Heart right ventricle (tissue), 16 donors: ENCODE data around the gene LTBP2. TPM values are rescaled to one million over a fixed set of nuclear protein-coding genes. Genes with fewer than 3 reads are reported as not detected.

Experiments
- ATAC-seq, 8 donors: fragments of 200-7000 bp; cut with Tn5 transposase; one replicate each; pipeline ENCODE4 v1.9.1; 2020; ENCODE audit warnings: mild to moderate bottlenecking in 8 of 8, moderate library complexity in 8 of 8, moderate number of reproducible peaks in 1 of 8
- DNase-seq, 2 donors: peaks; one replicate each; pipeline ENCODE4 v3.0.0-alpha.2; 2020
- H3K27ac ChIP-seq, 10 donors: fragments of 200-600 bp; sonication (generic) in 2 of 10; one replicate each; pipeline versions ENCODE4 v1.5.0 to v1.8.0; 2020 to 2022; ENCODE audit warnings: mild to moderate bottlenecking in 3 of 10
- H3K27me3 ChIP-seq, 7 donors: fragments of 200-600 bp; one replicate each; pipeline ENCODE4 v1.8.0; 2021 to 2022; ENCODE audit warnings: mild to moderate bottlenecking in 2 of 7
- H3K36me3 ChIP-seq, 9 donors: fragments of 200-600 bp; sonication (generic) in 1 of 9; one replicate each; pipeline versions ENCODE4 v1.5.0 to v1.8.0; 2020 to 2022; ENCODE audit warnings: mild to moderate bottlenecking in 2 of 9
- H3K4me1 ChIP-seq, 9 donors: fragments of 200-600 bp; sonication (generic) in 1 of 9; one replicate each; pipeline versions ENCODE4 v1.5.0 to v1.8.0; 2020 to 2022; ENCODE audit warnings: mild to moderate bottlenecking in 4 of 9
- H3K4me3 ChIP-seq, 10 donors: fragments of 200-600 bp; sonication (generic) in 2 of 10; one replicate each; pipeline versions ENCODE4 v1.5.0 to v1.8.0; 2020 to 2022; ENCODE audit warnings: mild to moderate bottlenecking in 7 of 10, moderate library complexity in 2 of 10
- H3K9me3 ChIP-seq, 11 donors: fragments of 200-600 bp in 10 of 11; sonication (generic) in 2 of 11; one replicate each; pipeline versions ENCODE4 v1.5.0 to v1.8.0; 2013 to 2022; ENCODE audit warnings: mild to moderate bottlenecking in 2 of 11, control low read depth in 1 of 11, moderate library complexity in 1 of 11
- WGBS, 2 donors: extraction: QIAGEN DNeasy Blood & Tissue Kit; methylation state at CpG; one replicate each; pipeline ENCODE4 v1.1.7; 2013; ENCODE audit warnings: inconsistent platforms in 1 of 2; 5-methylcytosine and 5-hydroxymethylcytosine counted together
- intact Hi-C, 10 donors: fragments of 100-400 bp; cut with DNase I; formaldehyde crosslinking; loops; one replicate each; pipeline versions ENCODE4 v1.11.1 to v1.14.2; 2022
- polyA plus RNA-seq, 2 donors: library from polyadenylated mRNA; stranded (reverse); fragments of 200-250 nt; gene quantifications; one replicate each; pipeline ENCODE4 v1.2.3, GENCODE V29; 2013
- total RNA-seq, 10 donors: library from RNA; stranded (reverse); fragmentation: NEBNext Ultra II Directional in 3 of 10; extraction: Animal tissue kit (Norgen Biotek cat#: 25700) in 3 of 10; gene quantifications; one replicate each; pipeline versions ENCODE4 v1.2.1 to v1.2.4, GENCODE V29; 2021 to 2023
- TF ChIP-seq, protein P1 (sequence below), 9 donors: fragments of 200-600 bp; sonication (generic) in 2 of 9; IDR thresholded peaks; one replicate each; pipeline versions ENCODE4 v1.5.0 to v1.8.0; 2021 to 2022; ENCODE audit warnings: antibody characterized with exemption in 9 of 9, mild to moderate bottlenecking in 5 of 9, moderate library complexity in 1 of 9
- donor health status: Arrhythmogenic right ventricular cardiomyopathy.
- donor health status: ischemic (EF 13 %, LVEDD 7.1; RV severe dilation, severe dysfunction).
- donor health status: healthy with polysubstance abuse.
- donor health status: DM: no; HTN: yes; CAD: no.
- donor health status: DM: no; HTN: no; CAD: no.
- donor health status: ischemic (EF 25% LVEDD 6.9; RV normal size, moderate dysfunction).
- donor health status: ischemic (EF 25% LVEDD 5.7; RV mildly dilated, moderate dysfunction).
- donor health status: healthy.
- donor health status: DM: yes; HTN: yes; CAD: no.
- donor health status: Ischemic cardiomyopathy.
- donor health status: ischemic (EF 35%, LVEDD 5.7; RV mildly dilated, moderate dysfunction).
- donor health status: nonischemic (EF 11% LVEDD 7.7; RV severe dilation, severe dysfunction).
- donor health status: DM: yes; HTN: yes; CAD: no.
- donor health status: PGD.
- donor health status: ischemic (EF 29% LVEDD 5.4; RV normal size, mild dysfunction).
- donor health status: nonischemic (EF 23%, LVEDD 6.1; RV moderate dilation, normal function).

Gene LTBP2
- total and polyA plus RNA-seq, 12 donors, result 3.5 to 50.3 (median 17.3) TPM

DNA sequence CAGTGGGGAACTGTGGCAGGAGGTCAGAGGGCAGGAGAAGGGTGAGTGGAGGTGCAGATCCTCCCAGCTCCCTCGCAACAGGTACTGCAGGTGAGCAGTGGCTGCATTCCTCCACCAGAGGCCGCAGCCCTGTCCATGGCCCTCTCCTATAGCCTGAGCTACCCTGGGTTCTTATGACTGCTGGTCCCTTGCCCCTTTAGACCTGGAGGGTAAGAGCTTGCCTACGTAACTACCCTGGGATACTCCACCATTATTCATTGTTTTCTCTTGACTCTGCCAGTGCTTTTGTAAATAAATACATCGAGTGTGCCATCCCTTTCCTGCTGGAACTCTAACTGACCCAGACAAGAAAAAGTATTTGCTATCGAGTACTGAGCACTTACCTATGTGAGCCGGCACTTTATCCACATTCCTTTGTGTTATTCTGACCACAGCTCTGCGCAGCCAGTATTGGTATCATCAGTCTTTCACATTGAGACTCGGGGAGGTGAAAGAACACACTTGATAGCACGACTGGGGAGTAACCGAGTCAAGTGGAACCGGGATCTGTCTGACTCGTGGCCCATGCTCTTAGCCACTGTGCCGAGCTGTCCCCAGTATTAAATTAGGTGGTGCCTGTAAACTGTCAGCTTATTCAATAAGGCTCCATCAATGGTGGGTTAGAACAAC lies 38.5 kb downstream of the LTBP2 start:
- Histone ChIP-seq H3K4me1 (peaks cover 8 to 80% (median 46%) of the 10 kb centered on the region in 9 donors), H3K36me3 (no peaks in the 10 kb centered on the region), H3K9me3 (no peaks in the 10 kb centered on the region), H3K4me3 (no peak overlapping the region), H3K27me3 (no peaks in the 10 kb centered on the region), H3K27ac (peak overlapping the region in 5 of 10 donors; percentile 63 to 88 (median 74))
- no peak for DNase-seq
- ATAC-seq, result no peak
- TF ChIP-seq, protein P1, sequence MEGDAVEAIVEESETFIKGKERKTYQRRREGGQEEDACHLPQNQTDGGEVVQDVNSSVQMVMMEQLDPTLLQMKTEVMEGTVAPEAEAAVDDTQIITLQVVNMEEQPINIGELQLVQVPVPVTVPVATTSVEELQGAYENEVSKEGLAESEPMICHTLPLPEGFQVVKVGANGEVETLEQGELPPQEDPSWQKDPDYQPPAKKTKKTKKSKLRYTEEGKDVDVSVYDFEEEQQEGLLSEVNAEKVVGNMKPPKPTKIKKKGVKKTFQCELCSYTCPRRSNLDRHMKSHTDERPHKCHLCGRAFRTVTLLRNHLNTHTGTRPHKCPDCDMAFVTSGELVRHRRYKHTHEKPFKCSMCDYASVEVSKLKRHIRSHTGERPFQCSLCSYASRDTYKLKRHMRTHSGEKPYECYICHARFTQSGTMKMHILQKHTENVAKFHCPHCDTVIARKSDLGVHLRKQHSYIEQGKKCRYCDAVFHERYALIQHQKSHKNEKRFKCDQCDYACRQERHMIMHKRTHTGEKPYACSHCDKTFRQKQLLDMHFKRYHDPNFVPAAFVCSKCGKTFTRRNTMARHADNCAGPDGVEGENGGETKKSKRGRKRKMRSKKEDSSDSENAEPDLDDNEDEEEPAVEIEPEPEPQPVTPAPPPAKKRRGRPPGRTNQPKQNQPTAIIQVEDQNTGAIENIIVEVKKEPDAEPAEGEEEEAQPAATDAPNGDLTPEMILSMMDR (IDR thresholded peaks at IDR 0.05), result no peak
- intact Hi-C loops, result no loop called here
- 85 to 89% methylated on average over 13 of the region's 13 CpGs for WGBS, 2 donors

DNA sequence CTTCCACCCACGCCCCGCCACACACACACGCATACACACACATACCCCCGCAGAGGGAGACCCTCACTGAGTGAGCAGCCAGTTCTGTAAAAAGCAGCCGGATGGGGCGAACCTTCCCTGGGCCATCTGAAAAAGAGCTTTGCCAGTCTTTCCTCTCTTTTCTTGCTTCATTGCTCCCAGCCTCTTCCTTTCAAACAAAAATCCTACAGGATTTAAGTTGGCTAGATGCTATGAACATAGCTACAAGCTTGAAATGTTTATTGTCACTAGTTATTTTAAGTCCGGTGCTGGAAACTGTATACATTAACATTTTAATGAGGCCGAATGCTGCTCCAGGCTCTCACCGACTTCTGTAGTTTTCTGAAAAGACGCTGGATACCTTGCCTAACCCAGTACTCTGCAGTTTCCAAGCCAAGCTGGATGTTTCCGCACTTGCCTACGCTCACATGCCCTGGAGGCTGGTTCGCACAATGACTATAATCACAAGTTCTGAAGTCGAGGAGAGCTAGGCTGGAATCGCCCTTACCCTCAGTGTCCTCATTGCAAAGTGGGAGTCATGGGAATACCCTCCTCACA lies 39.2 kb downstream of the LTBP2 start:
- no peak overlapping the region for H3K4me3 ChIP-seq
- peak overlapping the region in 8 of 10 donors; percentile 47 to 88 (median 66) for H3K27ac ChIP-seq
- 77 to 79% methylated on average over 15 of the region's 15 CpGs for WGBS, 2 donors
- no peaks in the 10 kb centered on the region for H3K36me3 ChIP-seq
- no peaks in the 10 kb centered on the region for H3K9me3 ChIP-seq
- H3K27me3 ChIP-seq, result no peaks in the 10 kb centered on the region
- ATAC-seq (no peak), DNase-seq (no peak)
- H3K4me1 ChIP-seq, result peaks cover 11 to 85% (median 54%) of the 10 kb centered on the region in 9 donors
- TF ChIP-seq, protein P1 (IDR thresholded peaks at IDR 0.05), result no peak
- intact Hi-C loops, result no loop called here

DNA sequence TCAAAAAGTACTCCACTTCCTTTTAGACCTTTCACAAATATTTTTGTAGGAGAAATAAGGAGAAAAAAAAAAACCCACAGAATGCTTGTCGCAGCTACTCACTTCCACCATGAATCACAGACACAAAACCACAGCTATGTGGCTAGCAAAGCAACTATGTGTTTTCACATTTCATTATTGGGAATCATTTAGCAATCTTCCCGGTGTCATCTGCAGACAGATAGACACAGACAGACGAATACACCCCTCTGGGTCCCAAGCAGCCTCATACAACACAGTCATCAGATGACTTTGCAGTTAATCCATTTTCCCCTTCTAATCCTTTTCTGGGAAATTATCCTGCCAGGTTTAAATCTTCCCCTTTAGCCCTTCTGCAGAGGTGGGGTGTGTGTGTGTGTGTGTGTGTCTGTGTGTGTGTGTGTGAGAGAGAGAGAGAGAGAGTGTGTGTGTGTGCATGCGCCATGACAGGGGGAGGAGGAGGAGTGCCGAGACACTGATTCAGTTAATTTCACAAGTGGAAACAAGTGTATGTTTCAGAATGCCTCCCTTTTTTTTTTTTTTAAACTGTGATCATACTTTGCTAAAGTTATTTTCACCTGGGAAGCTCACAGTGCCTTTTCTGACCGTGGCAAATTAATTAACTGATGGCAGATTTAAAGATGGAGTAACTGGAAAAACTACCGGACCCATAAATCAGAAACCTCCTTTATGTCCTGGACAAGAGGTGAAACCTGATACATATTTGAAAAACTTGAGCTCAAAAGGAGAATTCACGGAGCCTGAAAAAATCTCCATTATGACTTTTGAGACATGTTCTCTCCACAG lies 39.9 kb downstream of the LTBP2 start:
- H3K9me3 ChIP-seq, result no peaks in the 10 kb centered on the region
- no peak for DNase-seq
- peak in 7 of 8 donors; percentile 26 to 78 (median 38) for ATAC-seq
- H3K27ac ChIP-seq, result peak overlapping the region in 9 of 10 donors; percentile 21 to 88 (median 63)
- H3K4me3 ChIP-seq, result no peak overlapping the region
- intact Hi-C loops, result no loop called here
- TF ChIP-seq, protein P1 (IDR thresholded peaks at IDR 0.05), result no peak
- H3K36me3 ChIP-seq, result no peaks in the 10 kb centered on the region
- no peaks in the 10 kb centered on the region for H3K27me3 ChIP-seq
- H3K4me1 ChIP-seq, result peaks cover 11 to 89% (median 54%) of the 10 kb centered on the region in 9 donors
- WGBS, 2 donors, result 51 to 54% methylated on average over 8 of the region's 8 CpGs

DNA sequence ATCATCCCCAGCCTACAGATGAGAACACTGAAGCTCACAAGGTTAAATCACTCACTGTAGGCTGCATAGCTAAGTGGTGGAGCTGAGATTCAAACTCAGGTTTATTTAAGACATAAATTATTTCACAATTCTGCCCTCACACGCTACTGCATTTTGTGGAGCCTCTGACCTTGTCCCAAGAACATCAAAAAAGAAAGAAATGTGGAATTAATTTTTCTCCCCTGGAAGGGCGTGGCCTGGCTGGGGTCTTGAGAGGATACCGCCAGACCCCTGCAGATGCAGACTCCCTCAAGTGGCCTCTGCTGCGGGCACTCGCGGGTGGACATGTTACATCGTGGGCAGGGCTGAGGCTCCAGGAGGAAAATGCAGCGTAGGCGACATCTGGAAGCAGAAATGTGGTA lies 40.6 kb downstream of the LTBP2 start:
- peaks cover 14 to 89% (median 54%) of the 10 kb centered on the region in 9 donors for H3K4me1 ChIP-seq
- peak overlapping the region; percentile 21 to 88 (median 62) for H3K27ac ChIP-seq
- ATAC-seq, result peak in 5 of 8 donors; percentile 9 to 34 (median 20)
- H3K9me3 ChIP-seq, result no peaks in the 10 kb centered on the region
- no peaks in the 10 kb centered on the region for H3K36me3 ChIP-seq
- TF ChIP-seq, protein P1 (IDR thresholded peaks at IDR 0.05), result no peak
- H3K27me3 ChIP-seq, result no peaks in the 10 kb centered on the region
- H3K4me3 ChIP-seq, result no peak overlapping the region
- intact Hi-C loops, result no loop called here
- DNase-seq, result peak in 1 of 2 donors; percentile 36
- 57 to 61% methylated on average over 9 of the region's 9 CpGs for WGBS, 2 donors
